Hepatocyte (in vitro differentiated cells): ENCODE measurements around the gene GGT6. TPM values are rescaled to one million over a fixed set of nuclear protein-coding genes. Genes with fewer than 3 reads are reported as not detected.

Source experiments
- DNase-seq: peaks from one replicate; pipeline ENCODE4 v3.0.0-alpha.2; 2016; ENCODE audit warnings: low spot score
- H2AFZ ChIP-seq: fragments of 200-600 bp; sonication (generic); 2 replicates; pipeline ENCODE4 v1.6.0; 2016; ENCODE audit warnings: antibody characterized with exemption, mild to moderate bottlenecking
- H3K27ac ChIP-seq: fragments of 200-600 bp; sonication (generic); 2 replicates; pipeline ENCODE4 v1.5.1; 2016; ENCODE audit warnings: mild to moderate bottlenecking
- H3K27me3 ChIP-seq: fragments of 200-600 bp; sonication (generic); 2 replicates; pipeline ENCODE4 v1.6.1; 2016
- H3K36me3 ChIP-seq: fragments of 200-600 bp; sonication (generic); replicated peaks from 2 replicates; pipeline ENCODE4 v1.5.1; 2016; ENCODE audit warnings: low read depth; ENCODE audit not compliant: insufficient read depth
- H3K4me1 ChIP-seq: fragments of 200-600 bp; sonication (generic); 2 replicates; pipeline ENCODE4 v1.5.1; 2016; ENCODE audit warnings: mild to moderate bottlenecking, moderate library complexity; ENCODE audit not compliant: insufficient read depth
- H3K4me2 ChIP-seq: fragments of 200-600 bp; sonication (generic); 2 replicates; pipeline ENCODE4 v1.6.0; 2016
- H3K4me3 ChIP-seq: fragments of 200-600 bp; sonication (generic); 2 replicates; pipeline ENCODE4 v1.5.1; 2016; ENCODE audit warnings: mild to moderate bottlenecking
- H3K79me2 ChIP-seq: fragments of 200-600 bp; sonication (generic); 2 replicates; pipeline ENCODE4 v1.6.0; 2017; ENCODE audit warnings: mild to moderate bottlenecking
- H3K9me2 ChIP-seq: fragments of 200-600 bp; sonication (generic); replicated peaks from 2 replicates; pipeline ENCODE4 v1.6.0; 2017; ENCODE audit warnings: mild to moderate bottlenecking; ENCODE audit not compliant: insufficient read depth
- H3K9me3 ChIP-seq: fragments of 200-600 bp; sonication (generic); 2 replicates; pipeline ENCODE4 v1.5.1; 2016; ENCODE audit warnings: low read depth, mild to moderate bottlenecking
- H4K20me1 ChIP-seq: fragments of 200-600 bp; sonication (generic); 2 replicates; pipeline ENCODE4 v1.6.0; 2016; ENCODE audit warnings: mild to moderate bottlenecking; ENCODE audit not compliant: insufficient read depth, poor library complexity, severe bottlenecking
- CTCF ChIP-seq: fragments of 200-600 bp; sonication (generic); IDR thresholded peaks from 2 replicates; pipeline ENCODE4 v1.5.1; 2016; ENCODE audit warnings: antibody characterized with exemption, mild to moderate bottlenecking; ENCODE audit not compliant: poor library complexity
- EZH2 ChIP-seq: fragments of 200-600 bp; sonication (generic); IDR thresholded peaks from 2 replicates; pipeline ENCODE4 v1.6.1; 2016; ENCODE audit warnings: antibody characterized with exemption, mild to moderate bottlenecking, borderline replicate concordance
- EZH2phosphoT487 ChIP-seq: fragments of 200-600 bp; sonication (generic); IDR thresholded peaks from one replicate; pipeline ENCODE4 v1.6.1; 2018; ENCODE audit warnings: antibody characterized with exemption, mild to moderate bottlenecking, low read depth, moderate library complexity; ENCODE audit not compliant: unreplicated experiment, severe bottlenecking
- WGBS: methylation state at CpG from one replicate; pipeline ENCODE4 v1.1.6; 2016; ENCODE audit warnings: low lambda C conversion rate; ENCODE audit errors: missing lambda C conversion rate; 5-methylcytosine and 5-hydroxymethylcytosine counted together
- polyA plus RNA-seq: library from polyadenylated mRNA; unstranded; fragments of >200 nt; fragmentation: Nextera tagmentation; extraction: Ambion mirVana; gene quantifications from 2 replicates; pipeline ENCODE4 v1.2.1, GENCODE V29; 2016
- total RNA-seq: library from RNA; depleted of rRNA; stranded (reverse); fragments of >200 nt; gene quantifications from 2 replicates; pipeline ENCODE4 v1.2.3, GENCODE V29; 2014

Gene GGT6
- total and polyA plus RNA-seq, 2 experiments from 2014 or later, result not detected

GRCh38 chr17:4557626-4558346 lies 2.6 kb downstream of the GGT6 start:
- H3K9me2 ChIP-seq, result no peaks in the 10 kb centered on the region
- no peaks in the 10 kb centered on the region for H4K20me1 ChIP-seq
- no peak overlapping the region for H3K4me2 ChIP-seq
- no peak overlapping the region for H3K27ac ChIP-seq
- 89% methylated on average over 6 of the region's 6 CpGs for WGBS
- H3K4me3 ChIP-seq, result no peak overlapping the region
- no peaks in the 10 kb centered on the region for H3K36me3 ChIP-seq
- DNase-seq, result no peak
- H2AFZ ChIP-seq, result no peak overlapping the region
- no peaks in the 10 kb centered on the region for H3K9me3 ChIP-seq
- H3K79me2 ChIP-seq, result peaks cover 21% of the 10 kb centered on the region
- no peaks in the 10 kb centered on the region for H3K27me3 ChIP-seq
- peaks cover 14% of the 10 kb centered on the region for H3K4me1 ChIP-seq
- TF ChIP-seq EZH2 (no peak), EZH2phosphoT487 (no peak), CTCF (no peak)

- 69% methylated on average over 4 of the region's 4 CpGs for WGBS
- Histone ChIP-seq H3K9me3 (no peaks in the 10 kb centered on the region), H3K4me2 (no peak overlapping the region), H3K79me2 (peaks cover 21% of the 10 kb centered on the region), H3K27me3 (no peaks in the 10 kb centered on the region), H2AFZ (no peak overlapping the region), H4K20me1 (no peaks in the 10 kb centered on the region), H3K27ac (no peak overlapping the region), H3K4me1 (peaks cover 14% of the 10 kb centered on the region), H3K9me2 (no peaks in the 10 kb centered on the region), H3K4me3 (no peak overlapping the region), H3K36me3 (no peaks in the 10 kb centered on the region)
- no peak for DNase-seq
- TF ChIP-seq EZH2, result no peak
These were observed 3.4 kb downstream of the GGT6 start for GRCh38 chr17:4556996-4557395.

- H3K4me1 ChIP-seq, result peaks cover 14% of the 10 kb centered on the region
- no peaks in the 10 kb centered on the region for H3K36me3 ChIP-seq
- no peak for TF ChIP-seq CTCF
- TF ChIP-seq EZH2, result no peak
- H3K4me3 ChIP-seq, result peak overlapping the region; percentile 79
- H3K9me3 ChIP-seq, result no peaks in the 10 kb centered on the region
- H3K27me3 ChIP-seq, result no peaks in the 10 kb centered on the region
- H3K79me2 ChIP-seq, result peaks cover 21% of the 10 kb centered on the region
- peak overlapping the region; percentile 89 for H2AFZ ChIP-seq
- peak overlapping the region; percentile 90 for H3K4me2 ChIP-seq
- DNase-seq, result no peak
- H3K27ac ChIP-seq, result peak overlapping the region; percentile 90
- WGBS, result 75% methylated on average over 17 of the region's 17 CpGs
- H3K9me2 ChIP-seq, result no peaks in the 10 kb centered on the region
- no peaks in the 10 kb centered on the region for H4K20me1 ChIP-seq
These were observed 4.3 kb downstream of the GGT6 start for GRCh38 chr17:4555873-4556759.
